ENCODE results near the gene NAA35.
"Not testable (repeated sequence)": the region's sequence is repeated elsewhere in the genome, so short reads cannot be mapped to it uniquely, and the experiment has no call there.

Gene NAA35

GRCh38 chr9:85949586-85950335 is 8.8 kb downstream of the NAA35 start:
- no peak for DNase-seq

DNA sequence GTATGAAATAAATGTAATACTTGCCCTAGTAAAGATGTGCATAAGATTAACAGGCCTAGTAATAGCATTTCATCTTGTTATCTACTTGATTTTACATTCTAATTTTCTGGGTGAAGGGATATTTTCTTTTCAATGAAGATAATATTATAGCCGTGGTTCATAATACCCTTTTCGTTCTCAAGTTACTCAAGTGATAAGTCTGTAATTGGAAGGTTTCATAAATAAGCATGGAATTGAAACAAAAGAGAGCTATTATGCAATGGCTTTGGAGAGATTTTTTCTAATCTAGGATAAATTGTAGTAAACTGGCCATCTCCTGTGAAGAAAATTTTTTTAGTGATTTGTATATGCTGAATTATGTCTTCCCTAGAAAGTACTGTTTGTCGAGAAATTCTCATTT is 19.0 kb downstream of the NAA35 start:
- DNase-seq: no peak

- peak; percentile 29 for DNase-seq
Observed at GRCh38 chr9:85960688-85961093, 19.7 kb downstream of the NAA35 start.

DNA sequence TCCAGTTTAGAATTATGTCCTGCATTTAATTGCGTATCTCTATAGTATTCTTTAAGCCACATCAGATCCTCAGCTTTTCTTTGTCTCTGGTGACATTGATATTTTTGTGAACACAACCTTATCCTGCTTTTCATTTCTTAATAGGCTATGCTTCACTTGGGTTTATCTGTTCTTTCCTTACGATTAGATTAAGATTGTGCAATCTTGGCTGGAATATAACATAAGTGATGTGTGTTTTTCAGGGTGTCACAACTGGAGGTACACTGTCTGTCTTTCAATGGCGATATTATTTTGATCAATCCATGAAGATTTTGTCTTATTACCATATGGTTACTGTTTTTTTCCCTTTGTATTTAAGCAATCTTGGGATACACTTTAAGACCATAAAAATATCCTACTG is 23.6 kb downstream of the NAA35 start:
- no peak for DNase-seq

DNA sequence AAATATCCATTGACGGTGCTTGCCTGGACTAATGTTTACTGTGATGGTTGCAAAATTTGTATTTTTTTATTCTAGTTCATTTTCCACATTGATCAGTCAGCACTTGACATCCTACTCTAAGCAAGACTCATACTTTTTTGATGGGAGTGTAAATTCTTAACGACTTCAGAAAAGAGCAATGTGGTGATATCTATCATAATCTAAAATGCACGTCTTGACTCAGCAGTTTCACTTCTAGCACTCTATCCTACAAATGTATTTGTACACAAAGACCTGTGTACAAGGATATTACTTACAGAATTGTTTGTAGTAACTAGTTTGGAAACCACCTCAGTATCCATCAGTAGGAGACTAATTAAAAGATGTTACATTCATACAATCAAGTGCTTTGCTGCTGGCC is 24.0 kb downstream of the NAA35 start:
- no peak for DNase-seq

DNA sequence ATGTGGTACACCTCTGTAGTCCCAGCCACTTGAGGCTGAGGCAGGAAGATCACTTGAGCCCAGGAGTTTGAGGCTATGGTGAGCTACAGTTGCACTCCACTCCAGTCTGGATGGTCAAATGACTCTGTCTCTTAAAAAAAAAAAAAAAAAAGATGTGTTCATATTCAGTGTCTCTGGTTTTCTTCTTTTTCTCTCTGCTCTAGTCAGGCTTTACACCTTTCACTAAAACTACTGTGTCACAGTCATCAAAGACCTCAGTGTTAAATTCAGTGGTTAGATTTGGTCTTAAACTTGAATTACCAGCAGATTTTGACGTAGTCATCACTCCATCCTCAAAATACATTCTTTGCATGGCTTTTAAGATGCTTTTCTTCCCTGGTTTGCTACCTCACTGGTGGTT is 28.8 kb downstream of the NAA35 start:
- no peak for DNase-seq

DNA sequence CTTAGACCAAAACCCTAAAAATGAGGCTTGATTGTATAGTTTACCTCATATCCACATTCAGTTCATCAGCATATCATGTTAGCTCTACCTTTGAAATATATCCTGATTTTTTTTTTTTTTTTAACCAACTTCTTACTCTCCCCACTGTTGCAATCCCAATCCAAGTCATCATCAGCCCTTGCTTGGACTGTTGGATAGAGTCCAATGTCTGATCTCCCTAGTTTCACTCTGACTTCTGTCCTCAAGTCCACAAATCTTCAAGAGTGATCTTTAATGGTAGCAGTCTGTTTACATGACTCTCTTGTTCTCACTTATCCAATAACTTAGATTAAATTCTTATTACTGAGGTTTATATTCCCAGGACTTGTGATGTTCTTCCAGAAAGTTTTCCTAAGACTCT is 30.8 kb downstream of the NAA35 start:
- DNase-seq: no peak

DNA sequence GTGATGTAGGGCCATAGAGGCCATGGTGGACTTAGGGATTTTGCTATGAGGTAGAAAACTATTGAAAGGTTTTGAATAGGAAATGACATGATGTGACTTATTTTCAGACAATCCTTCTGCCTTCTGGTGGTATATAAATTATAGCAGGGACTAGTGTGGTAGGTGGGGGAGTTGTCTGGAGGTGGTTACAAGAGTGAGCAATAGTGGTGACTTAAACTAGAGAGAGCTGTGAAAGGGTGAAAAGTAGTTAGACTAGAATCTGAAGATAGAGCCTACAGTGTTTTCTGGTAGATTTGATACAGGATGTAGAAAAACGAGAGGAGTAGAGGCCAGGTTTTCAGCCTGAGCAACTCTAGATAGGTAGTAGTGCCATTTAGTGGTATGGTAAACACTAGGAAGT is 32.3 kb downstream of the NAA35 start:
- DNase-seq: no peak

GRCh38 chr9:85974055-85974547 is 33.2 kb downstream of the NAA35 start:
- DNase-seq: not testable (repeated sequence)

DNA sequence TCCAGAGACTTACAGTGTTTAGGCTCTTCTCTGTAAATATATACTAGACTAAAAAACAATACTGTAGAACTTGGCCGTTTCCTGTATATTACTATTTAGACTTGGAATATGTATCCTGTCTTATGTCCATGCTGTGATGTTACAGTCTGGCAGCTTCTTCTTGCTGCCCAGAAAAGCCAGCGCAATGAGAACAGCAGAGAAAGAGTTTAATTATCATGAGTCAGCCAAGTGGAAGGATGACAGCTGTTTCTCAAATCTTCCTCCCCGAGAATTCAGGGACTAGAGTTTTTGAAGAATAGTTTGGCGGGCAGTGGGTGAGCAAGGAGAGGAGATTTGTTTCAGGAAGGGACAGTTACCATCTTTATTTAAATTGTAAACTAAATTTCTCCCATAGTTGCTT is 37.5 kb downstream of the NAA35 start:
- DNase-seq: no peak

DNA sequence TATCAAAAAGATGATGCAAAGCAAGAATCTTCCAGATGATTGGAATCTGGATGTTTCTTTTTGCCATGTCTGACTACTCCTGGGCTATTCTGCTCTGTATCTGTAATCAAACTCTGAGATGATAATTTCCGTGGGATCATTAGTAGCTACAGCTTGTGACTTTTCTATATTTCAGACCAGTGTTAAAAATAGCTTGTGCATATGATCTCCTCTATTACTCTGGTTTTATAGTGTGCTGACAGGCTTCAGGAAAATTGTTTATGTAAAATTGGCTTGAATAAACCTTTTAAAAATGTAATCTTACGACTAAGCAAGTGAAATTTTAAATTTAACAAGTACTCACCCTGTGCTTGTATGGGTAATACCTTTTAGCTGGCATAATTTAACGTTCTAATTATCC is 40.4 kb downstream of the NAA35 start:
- no peak for DNase-seq

DNA sequence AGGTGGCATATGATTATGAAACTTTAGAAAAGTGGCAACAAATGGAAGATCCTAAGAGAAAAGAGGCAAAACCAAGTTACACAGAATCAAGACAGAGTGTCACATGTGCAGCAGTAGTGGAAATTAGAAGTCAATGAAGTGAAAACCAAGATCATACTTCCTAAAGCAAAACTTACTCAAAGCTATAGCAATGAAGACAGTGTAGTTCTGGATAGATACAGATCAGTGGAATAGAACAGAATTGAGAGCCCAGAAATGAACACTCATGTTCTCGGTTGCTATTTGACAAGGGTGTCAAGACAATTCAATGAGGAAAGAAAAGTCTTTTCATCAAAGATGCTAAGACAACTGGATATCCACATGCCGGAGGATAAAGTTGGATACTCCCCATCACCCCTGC is 43.5 kb downstream of the NAA35 start:
- DNase-seq: no peak

- DNase-seq: no peak
Observed at GRCh38 chr9:85987236-85987635, 46.3 kb downstream of the NAA35 start.

DNA sequence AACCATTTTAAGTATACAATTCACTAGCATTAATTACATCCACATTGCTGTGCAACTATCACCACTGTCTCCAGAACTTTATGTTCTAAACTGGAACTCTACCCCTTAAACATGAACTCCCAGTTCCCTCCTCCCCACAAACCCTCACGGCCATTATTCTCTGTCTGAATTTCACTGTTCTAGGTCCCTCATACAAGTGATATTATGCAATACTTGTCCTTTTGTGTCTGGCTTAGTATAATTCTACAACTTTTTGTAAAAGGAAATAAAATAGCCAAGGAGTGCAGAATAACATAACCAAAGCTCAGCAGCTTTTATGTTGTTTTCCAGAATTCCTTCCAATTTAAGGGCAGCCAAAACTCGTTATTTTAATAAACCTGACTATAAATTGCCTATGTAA is 53.2 kb downstream of the NAA35 start:
- DNase-seq: no peak

DNA sequence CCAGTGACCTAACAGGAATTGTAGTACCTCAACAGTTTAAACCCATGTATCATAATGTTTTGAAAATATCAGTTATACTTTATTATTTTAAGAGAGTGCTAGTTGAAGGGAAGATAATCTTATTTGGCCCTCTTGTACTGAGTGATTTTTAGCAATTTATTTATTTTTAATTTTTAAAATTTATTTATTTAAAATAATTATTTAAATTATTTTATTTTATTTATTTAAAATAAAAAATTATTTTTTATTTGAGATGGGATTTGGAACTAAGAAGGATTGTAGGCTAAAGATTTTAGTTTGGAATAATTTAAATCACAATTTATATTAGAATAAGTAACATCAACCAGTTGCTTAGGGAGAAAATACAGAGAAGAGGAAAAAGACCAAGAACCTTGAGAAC is 54.2 kb downstream of the NAA35 start:
- DNase-seq: no peak

GRCh38 chr9:85995599-85995998 is 54.7 kb downstream of the NAA35 start:
- no peak for DNase-seq

GRCh38 chr9:86005253-86005775 is 64.4 kb downstream of the NAA35 start:
- DNase-seq: no peak

DNA sequence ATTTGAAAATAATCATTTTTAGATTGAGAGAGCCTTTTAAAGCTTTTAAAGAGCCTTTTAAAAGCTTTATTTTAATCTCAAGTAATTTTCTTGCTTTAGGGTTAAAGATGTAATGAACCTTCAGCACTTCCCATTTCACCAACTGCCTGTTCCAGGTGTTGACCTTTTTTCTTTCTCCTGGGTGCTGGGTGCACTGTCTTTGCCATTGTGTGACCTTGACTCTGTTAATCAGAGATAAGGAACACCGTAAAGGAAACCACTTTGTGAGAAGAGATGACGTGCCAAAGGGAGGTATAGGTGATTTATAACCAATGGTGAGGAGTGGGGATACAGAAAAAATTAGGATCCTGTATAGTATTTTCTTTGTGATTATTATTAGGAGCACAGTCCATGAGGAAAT is 68.2 kb downstream of the NAA35 start:
- DNase-seq: no peak

DNA sequence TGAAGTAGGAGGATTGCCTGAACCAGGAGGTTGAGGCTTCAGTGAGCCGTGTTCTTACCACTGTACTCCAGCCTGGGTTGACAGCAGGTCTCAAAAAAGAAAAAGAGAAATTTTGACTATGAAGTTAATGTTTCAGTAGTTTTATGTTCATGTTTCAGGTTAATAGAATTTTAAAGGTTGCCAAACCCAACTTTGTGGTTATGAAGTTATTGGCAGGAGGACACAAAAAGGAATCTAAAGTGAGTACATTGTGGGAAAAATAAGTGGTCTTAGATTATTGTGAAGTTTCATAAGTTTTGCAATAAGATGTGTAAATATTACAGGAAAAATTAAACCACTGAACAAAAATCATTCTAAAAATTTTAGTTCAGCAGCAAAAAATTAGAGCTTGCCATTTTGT is 79.8 kb downstream of the NAA35 start:
- DNase-seq: no peak

DNA sequence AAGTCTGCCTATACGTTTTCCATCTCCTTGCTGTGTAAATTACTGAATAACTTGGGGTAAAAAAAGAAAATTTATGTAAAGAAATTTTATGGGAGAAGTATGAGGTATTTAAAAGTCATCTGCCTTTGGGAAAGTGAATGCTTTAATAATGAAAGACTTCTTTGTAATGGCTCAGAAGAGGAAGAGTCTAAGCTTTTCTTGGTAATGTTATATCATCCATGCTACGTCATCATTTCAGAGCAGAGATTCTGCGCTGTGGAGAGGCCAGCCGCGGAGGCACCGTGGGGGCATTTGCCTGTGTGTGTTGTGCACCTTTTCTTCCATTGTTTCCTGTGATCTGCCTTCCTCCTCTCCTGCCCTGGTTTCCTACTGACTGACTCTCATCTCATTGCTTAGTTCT is 80.2 kb downstream of the NAA35 start:
- no peak for DNase-seq

DNA sequence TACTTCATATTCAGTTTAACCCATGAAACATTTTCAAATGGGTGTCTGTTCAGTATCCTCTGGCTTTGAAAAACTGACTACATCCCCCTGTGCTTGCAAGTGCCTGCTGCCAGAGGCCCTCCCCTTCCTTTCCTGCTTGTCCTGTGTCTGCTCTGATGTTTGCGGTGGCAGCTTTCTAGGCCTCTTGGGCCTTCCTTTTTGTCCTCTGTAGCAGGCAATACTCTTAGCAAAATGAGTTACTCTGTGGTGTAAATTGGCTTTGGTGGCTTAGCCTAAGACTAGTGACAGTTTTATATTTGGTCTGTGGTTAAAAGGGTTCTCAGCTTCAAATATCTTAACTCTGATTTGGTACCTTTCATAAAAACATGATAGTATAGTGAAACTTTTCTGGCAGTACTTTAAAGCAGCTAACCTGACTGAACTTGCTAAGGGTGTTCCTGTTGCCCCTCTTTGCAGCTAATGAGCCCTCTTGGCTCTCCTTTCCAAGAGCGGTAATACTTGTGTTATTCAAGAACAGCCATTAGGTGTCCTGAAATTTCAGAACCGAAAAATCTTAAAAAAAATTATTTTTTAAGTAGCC is 81.8 kb downstream of the NAA35 start:
- DNase-seq: no peak

DNA sequence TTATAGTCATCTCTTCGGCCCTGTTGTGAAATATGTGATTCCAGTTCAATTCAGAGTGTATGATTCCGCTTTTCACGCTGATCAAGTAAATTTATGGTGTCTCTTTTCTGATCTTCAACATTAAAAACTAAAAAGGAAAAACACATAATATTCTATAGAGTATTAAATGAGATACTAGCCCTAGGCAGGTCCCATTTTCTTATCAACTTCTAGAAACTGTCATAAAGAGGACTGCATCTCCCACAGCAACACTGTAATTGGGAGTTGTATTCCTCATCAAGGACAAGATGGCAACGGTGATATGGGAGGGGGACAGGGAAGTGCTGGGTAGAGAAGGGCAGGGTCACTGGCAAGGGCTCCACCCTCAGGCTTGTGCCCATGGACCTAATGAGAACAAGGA is 86.8 kb downstream of the NAA35 start:
- DNase-seq: no peak

DNA sequence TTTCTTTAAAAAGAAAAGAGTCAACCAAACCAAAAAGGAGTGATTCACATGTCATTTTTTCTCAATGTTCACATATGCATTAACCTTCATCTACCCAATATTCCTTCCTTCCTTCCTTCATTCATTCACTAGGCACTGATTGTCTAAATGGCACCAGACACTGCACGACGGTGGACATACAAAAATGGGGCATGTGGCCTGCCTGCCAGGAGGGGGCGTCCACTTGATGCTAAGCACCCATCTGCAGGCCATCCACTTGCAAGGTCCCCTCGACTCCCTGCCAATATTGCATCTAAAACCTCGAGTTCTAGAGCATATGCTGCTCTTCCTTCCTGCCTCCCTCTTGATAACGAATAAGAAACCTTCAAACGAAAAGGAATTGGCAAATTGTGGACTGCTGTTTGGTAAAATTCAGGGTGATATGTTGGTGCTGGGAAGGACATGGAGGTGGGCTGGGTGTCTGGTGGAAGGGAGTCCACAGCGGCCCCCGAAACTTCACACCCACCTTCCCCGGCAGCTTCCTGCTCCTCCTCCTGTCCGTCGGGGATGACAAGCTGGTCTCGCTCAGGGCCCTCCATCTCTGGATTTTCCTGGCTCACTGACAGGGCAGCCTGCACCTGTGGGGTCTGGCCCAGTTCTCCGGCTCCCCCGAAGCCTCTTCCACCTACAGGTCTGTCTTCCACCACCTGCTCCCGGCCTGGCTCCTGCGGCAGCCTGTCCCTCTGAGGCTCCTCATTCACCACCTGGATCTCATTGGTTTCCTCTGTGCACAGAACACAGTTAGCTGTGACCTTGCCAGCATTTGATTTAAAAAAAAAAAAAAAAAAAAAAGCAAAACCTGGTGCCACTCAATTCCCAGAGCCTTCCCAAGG is 94.2 kb downstream of the NAA35 start:
- peak; percentile 10 for DNase-seq
